OCI-LY7 (cell line): ENCODE data around the gene ZNF341. TPM values are rescaled to one million over a fixed set of nuclear protein-coding genes. Genes with fewer than 3 reads are reported as not detected.
A peak's percentile ranks its signal among the peaks of the same experiment; 100 is the strongest.

Experiments used
- BruUV-seq: library from RNA; stranded (reverse); fragments of 400-500 nt; replicated peaks from 2 replicates; lab custom pipeline; 2021; lab: Mats Ljungman, UMichigan
- CTCF ChIA-PET: fragments of 300-600 bp; sonication (Branson Sonifier 250); formaldehyde crosslinking; loops from one replicate; lab custom pipeline; 2022; ENCODE audit warnings: antibody characterized with exemption; ENCODE audit not compliant: unreplicated experiment; lab: Charles Lee
- POLR2A ChIA-PET: fragments of 300-600 bp; sonication (Branson Sonifier 250); formaldehyde crosslinking; loops from one replicate; lab custom pipeline; 2022; ENCODE audit warnings: antibody characterized with exemption; lab: Charles Lee
- DNase-seq: peaks from one replicate; pipeline ENCODE4 v3.0.0-alpha.2; 2015; ENCODE audit warnings: low spot score
- H2AFZ ChIP-seq: fragments of 200-600 bp; sonication (generic), shearing (Covaris generic); 2 replicates; pipeline ENCODE4 v1.6.1; 2014; ENCODE audit warnings: mild to moderate bottlenecking, antibody characterized with exemption, low read length, moderate library complexity
- H3K27ac ChIP-seq: fragments of 200-600 bp; sonication (generic); 2 replicates; pipeline ENCODE4 v1.5.1; 2014; ENCODE audit warnings: mixed run types, low read depth, mild to moderate bottlenecking, moderate library complexity, low read length, inconsistent platforms; ENCODE audit not compliant: poor library complexity, severe bottlenecking
- H3K36me3 ChIP-seq: fragments of 200-600 bp; sonication (generic); 2 replicates; pipeline ENCODE4 v1.6.1; 2014; ENCODE audit warnings: mild to moderate bottlenecking, antibody characterized with exemption, low read length, moderate library complexity, mixed read lengths; ENCODE audit not compliant: insufficient read depth
- H3K4me1 ChIP-seq: fragments of 200-600 bp; sonication (generic); 2 replicates; pipeline ENCODE4 v1.5.1; 2014; ENCODE audit warnings: mild to moderate bottlenecking, low read length; ENCODE audit not compliant: insufficient read depth, poor library complexity, severe bottlenecking
- H3K4me2 ChIP-seq: fragments of 200-600 bp; sonication (generic); 2 replicates; pipeline ENCODE4 v1.6.1; 2014; ENCODE audit warnings: mild to moderate bottlenecking, low read length
- H3K4me3 ChIP-seq: fragments of 200-600 bp; sonication (generic); 2 replicates; pipeline ENCODE4 v1.5.1; 2014; ENCODE audit warnings: mild to moderate bottlenecking, low read depth, low read length; ENCODE audit not compliant: poor library complexity, severe bottlenecking
- H3K79me2 ChIP-seq: fragments of 200-600 bp; sonication (generic); 2 replicates; pipeline ENCODE4 v1.6.1; 2016; ENCODE audit warnings: low read depth, mild to moderate bottlenecking, low read length, moderate library complexity, mixed read lengths; ENCODE audit not compliant: insufficient read depth
- H3K9me2 ChIP-seq: fragments of 200-600 bp; sonication (generic); 2 replicates; pipeline ENCODE4 v1.6.1; 2016; ENCODE audit warnings: mild to moderate bottlenecking, low read length, mixed read lengths; ENCODE audit not compliant: insufficient read depth
- H3K9me3 ChIP-seq: fragments of 200-600 bp; sonication (generic); 2 replicates; pipeline ENCODE4 v1.6.1; 2014; ENCODE audit warnings: mild to moderate bottlenecking, mixed run types, low read length, mixed read lengths
- H4K20me1 ChIP-seq: fragments of 200-600 bp; sonication (generic); 2 replicates; pipeline ENCODE4 v1.6.1; 2014; ENCODE audit warnings: mild to moderate bottlenecking, antibody characterized with exemption, low read length, moderate library complexity, mixed read lengths; ENCODE audit not compliant: insufficient read depth
- EZH2phosphoT487 ChIP-seq: fragments of 200-600 bp; sonication (generic); IDR thresholded peaks from 2 replicates; pipeline ENCODE4 v1.6.1; 2018; ENCODE audit warnings: low read depth, borderline replicate concordance, mild to moderate bottlenecking, mixed run types, antibody characterized with exemption, low read length, moderate library complexity, mixed read lengths
- intact Hi-C: fragments of 100-400 bp; cut with micrococcal nuclease; formaldehyde crosslinking; loops from one replicate; pipeline ENCODE4 v1.10.0; 2022; ENCODE audit not compliant: unreplicated experiment
- total RNA-seq, 2 experiments: library from RNA; depleted of rRNA in 1 of 2; stranded (reverse); fragments of >200 nt in 1 of 2; shearing (Covaris generic) in 1 of 2; gene quantifications; 2 replicates each; pipeline ENCODE4 v1.2.3, GENCODE V29; 2014 to 2022
- TF ChIP-seq, protein P1 (sequence below): fragments of 200-600 bp; sonication (generic); conservative IDR thresholded peaks from 2 replicates; pipeline ENCODE4 v1.5.1; 2014; ENCODE audit warnings: mild to moderate bottlenecking, antibody characterized with exemption, low read length, moderate library complexity, mixed read lengths

The ZNF341 gene
- total RNA-seq, 2 experiments from 2014 or later = 3.2 to 7.7 TPM

DNA sequence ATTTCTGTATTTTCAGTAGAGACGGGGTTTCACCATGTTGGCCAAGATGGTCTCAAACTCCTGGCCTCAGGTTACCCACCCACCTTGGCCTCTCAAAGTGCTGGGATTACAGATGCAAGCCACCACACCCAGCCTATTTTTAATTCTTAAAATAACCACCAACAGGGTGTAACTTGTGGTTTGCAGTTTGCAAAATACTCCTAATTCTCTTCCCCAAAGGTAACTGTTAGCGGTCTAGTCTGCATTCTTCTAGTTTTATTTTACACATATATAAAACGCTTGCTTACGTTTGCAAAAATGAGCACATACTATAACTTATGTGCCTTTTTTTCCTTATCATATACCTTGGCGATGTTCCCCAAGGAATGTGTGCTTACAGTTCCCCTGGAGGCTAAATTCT lies 53.7 kb downstream of the ZNF341 start:
- no peaks in the 10 kb centered on the region for H4K20me1 ChIP-seq
- DNase-seq = no peak
- H3K27ac ChIP-seq = no peak overlapping the region
- H3K9me2 ChIP-seq = no peaks in the 10 kb centered on the region
- H3K9me3 ChIP-seq = no peaks in the 10 kb centered on the region
- ChIA-PET CTCF (no interaction called here), POLR2A (no interaction called here)
- H2AFZ ChIP-seq = no peak overlapping the region
- H3K4me2 ChIP-seq = 0 out of 2 replicates have a peak overlapping the region, but pooled peaks have one; percentile 11
- H3K79me2 ChIP-seq = no peaks in the 10 kb centered on the region
- BruUV-seq = no TSS peak
- intact Hi-C loops = no loop called here
- H3K36me3 ChIP-seq = no peaks in the 10 kb centered on the region
- no peak overlapping the region for H3K4me3 ChIP-seq
- no peak for TF ChIP-seq EZH2phosphoT487
- TF ChIP-seq, protein P1, sequence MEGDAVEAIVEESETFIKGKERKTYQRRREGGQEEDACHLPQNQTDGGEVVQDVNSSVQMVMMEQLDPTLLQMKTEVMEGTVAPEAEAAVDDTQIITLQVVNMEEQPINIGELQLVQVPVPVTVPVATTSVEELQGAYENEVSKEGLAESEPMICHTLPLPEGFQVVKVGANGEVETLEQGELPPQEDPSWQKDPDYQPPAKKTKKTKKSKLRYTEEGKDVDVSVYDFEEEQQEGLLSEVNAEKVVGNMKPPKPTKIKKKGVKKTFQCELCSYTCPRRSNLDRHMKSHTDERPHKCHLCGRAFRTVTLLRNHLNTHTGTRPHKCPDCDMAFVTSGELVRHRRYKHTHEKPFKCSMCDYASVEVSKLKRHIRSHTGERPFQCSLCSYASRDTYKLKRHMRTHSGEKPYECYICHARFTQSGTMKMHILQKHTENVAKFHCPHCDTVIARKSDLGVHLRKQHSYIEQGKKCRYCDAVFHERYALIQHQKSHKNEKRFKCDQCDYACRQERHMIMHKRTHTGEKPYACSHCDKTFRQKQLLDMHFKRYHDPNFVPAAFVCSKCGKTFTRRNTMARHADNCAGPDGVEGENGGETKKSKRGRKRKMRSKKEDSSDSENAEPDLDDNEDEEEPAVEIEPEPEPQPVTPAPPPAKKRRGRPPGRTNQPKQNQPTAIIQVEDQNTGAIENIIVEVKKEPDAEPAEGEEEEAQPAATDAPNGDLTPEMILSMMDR = no peak
- H3K4me1 ChIP-seq = peaks cover 30% of the 10 kb centered on the region

DNA sequence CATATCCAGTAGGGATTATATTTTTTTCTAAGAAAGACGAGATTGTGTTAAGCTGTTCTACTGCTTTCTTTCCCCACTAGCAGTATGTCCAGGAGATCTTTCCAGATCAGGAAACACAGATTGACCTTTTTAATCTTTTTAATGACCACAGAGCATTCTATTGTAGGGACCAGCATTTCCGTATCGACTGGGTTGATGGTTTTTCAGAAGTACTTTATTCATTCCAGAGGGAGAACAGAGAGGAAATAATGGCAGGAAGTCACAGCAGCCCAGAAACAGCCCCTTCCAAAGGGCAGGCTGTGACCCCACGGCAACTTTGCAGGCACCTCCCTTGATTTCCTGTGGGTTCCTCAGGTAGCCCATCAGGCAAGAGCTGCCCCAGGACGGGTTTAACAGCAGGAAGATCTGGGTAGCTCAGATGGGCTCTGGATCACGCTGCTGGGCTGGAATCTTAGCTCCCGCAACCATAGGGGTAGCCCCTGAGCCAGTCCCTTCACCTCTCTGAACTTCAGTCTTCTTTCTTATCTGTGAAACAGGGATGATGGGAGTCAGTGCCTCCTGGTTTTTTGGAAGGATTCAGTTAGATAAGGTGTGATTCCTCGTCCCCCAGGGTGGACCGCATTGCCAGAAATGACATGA lies 55.6 kb downstream of the ZNF341 start:
- Histone ChIP-seq H3K79me2 (no peaks in the 10 kb centered on the region), H4K20me1 (no peaks in the 10 kb centered on the region), H3K4me1 (peaks cover 21% of the 10 kb centered on the region), H3K4me3 (no peak overlapping the region), H3K36me3 (no peaks in the 10 kb centered on the region), H3K9me3 (no peaks in the 10 kb centered on the region), H2AFZ (peak overlapping the region; percentile 19; the same call in 1 of the 2 replicates), H3K4me2 (no peak overlapping the region), H3K27ac (no peak overlapping the region), H3K9me2 (no peaks in the 10 kb centered on the region)
- ChIA-PET CTCF (no interaction called here), POLR2A (interaction anchor here (1.4 kb wide), 1 partner anchor 8 kb away, joined by 3 read pairs; no protein-coding TSS in a partner anchor)
- no peak for TF ChIP-seq EZH2phosphoT487
- TF ChIP-seq, protein P1 = no peak
- no peak for DNase-seq
- no TSS peak for BruUV-seq
- intact Hi-C loops = no loop called here
